ENCODE measurements around the gene ATP6V0A1.

DNA sequence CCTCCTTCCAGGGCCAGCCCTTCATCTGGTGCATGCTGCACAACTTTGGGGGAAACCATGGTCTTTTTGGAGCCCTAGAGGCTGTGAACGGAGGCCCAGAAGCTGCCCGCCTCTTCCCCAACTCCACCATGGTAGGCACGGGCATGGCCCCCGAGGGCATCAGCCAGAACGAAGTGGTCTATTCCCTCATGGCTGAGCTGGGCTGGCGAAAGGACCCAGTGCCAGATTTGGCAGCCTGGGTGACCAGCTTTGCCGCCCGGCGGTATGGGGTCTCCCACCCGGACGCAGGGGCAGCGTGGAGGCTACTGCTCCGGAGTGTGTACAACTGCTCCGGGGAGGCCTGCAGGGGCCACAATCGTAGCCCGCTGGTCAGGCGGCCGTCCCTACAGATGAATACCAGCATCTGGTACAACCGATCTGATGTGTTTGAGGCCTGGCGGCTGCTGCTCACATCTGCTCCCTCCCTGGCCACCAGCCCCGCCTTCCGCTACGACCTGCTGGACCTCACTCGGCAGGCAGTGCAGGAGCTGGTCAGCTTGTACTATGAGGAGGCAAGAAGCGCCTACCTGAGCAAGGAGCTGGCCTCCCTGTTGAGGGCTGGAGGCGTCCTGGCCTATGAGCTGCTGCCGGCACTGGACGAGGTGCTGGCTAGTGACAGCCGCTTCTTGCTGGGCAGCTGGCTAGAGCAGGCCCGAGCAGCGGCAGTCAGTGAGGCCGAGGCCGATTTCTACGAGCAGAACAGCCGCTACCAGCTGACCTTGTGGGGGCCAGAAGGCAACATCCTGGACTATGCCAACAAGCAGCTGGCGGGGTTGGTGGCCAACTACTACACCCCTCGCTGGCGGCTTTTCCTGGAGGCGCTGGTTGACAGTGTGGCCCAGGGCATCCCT lies 84.8 kb downstream of the ATP6V0A1 start:
- TF ChIP-seq, protein P1, sequence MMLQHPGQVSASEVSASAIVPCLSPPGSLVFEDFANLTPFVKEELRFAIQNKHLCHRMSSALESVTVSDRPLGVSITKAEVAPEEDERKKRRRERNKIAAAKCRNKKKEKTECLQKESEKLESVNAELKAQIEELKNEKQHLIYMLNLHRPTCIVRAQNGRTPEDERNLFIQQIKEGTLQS (IDR thresholded peaks at IDR 0.05) = no peak
- no peak for TF ChIP-seq HNF4A (conservative IDR thresholded peaks at IDR 0.05)
